Neural crest cell (in vitro differentiated cells): ENCODE data around the gene ZNF521. TPM values are rescaled to one million over a fixed set of nuclear protein-coding genes. Genes with fewer than 3 reads are reported as not detected.

Experiments used
- DNase-seq: peaks from one replicate; pipeline ENCODE4 v3.0.0; 2021; ENCODE audit warnings: low read depth, mixed read lengths, low spot score
- H3K27ac Mint-ChIP-seq: one replicate; pipeline ENCODE4 v1.8.0; 2021; ENCODE audit warnings: mild to moderate bottlenecking, mixed read lengths; ENCODE audit not compliant: unreplicated experiment
- H3K27me3 Mint-ChIP-seq: 2 replicates; pipeline ENCODE4 v1.8.0; 2021; ENCODE audit warnings: low read depth, mild to moderate bottlenecking, mixed read lengths
- H3K36me3 Mint-ChIP-seq: 2 replicates; pipeline ENCODE4 v1.8.0; 2021; ENCODE audit warnings: low read depth, mild to moderate bottlenecking, mixed read lengths
- H3K4me1 Mint-ChIP-seq: 2 replicates; pipeline ENCODE4 v1.8.0; 2021; ENCODE audit warnings: mixed read lengths
- H3K4me3 Mint-ChIP-seq: one replicate; pipeline ENCODE4 v1.8.0; 2021; ENCODE audit warnings: mild to moderate bottlenecking, mixed read lengths
- H3K9me3 Mint-ChIP-seq: 2 replicates; pipeline ENCODE4 v1.8.0; 2021; ENCODE audit warnings: mixed read lengths
- total RNA-seq: library from RNA; stranded (reverse); gene quantifications from 2 replicates; pipeline ENCODE4 v1.2.1, GENCODE V29; 2021
- TF ChIP-seq, protein P1 (sequence below): fragments of 200-600 bp; sonication (generic); conservative IDR thresholded peaks from 2 replicates; pipeline ENCODE4 v1.5.0; 2021; ENCODE audit warnings: antibody characterized with exemption, mild to moderate bottlenecking

Gene ZNF521
- total RNA-seq, 1 donor from 2014 or later = 86.1 TPM

DNA sequence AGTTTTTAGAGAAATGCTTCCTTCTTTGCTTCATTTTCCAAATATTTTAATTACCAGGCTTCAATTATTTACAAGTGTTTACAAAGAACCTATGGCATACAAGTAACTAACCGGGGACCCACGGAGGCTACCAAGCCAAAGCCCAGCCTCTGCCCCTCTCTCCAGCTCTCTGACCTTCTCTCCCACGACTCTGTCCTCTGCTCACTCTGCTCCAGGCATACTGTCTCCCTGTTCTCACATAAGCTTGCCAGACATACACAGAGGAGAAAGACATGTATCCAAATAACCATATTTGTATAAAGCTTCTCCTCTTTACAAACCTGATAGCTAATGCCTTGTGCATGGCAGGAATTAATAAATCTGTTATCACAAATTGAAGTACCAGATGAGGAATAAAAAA lies 141.3 kb downstream of the ZNF521 start:
- Mint-ChIP-seq H3K36me3 (no peaks in the 10 kb centered on the region), H3K9me3 (no peaks in the 10 kb centered on the region), H3K27me3 (no peaks in the 10 kb centered on the region), H3K27ac (no peak overlapping the region), H3K4me1 (peaks cover 8% of the 10 kb centered on the region), H3K4me3 (no peak overlapping the region)
- TF ChIP-seq, protein P1, sequence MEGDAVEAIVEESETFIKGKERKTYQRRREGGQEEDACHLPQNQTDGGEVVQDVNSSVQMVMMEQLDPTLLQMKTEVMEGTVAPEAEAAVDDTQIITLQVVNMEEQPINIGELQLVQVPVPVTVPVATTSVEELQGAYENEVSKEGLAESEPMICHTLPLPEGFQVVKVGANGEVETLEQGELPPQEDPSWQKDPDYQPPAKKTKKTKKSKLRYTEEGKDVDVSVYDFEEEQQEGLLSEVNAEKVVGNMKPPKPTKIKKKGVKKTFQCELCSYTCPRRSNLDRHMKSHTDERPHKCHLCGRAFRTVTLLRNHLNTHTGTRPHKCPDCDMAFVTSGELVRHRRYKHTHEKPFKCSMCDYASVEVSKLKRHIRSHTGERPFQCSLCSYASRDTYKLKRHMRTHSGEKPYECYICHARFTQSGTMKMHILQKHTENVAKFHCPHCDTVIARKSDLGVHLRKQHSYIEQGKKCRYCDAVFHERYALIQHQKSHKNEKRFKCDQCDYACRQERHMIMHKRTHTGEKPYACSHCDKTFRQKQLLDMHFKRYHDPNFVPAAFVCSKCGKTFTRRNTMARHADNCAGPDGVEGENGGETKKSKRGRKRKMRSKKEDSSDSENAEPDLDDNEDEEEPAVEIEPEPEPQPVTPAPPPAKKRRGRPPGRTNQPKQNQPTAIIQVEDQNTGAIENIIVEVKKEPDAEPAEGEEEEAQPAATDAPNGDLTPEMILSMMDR = no peak
- no peak for DNase-seq

DNA sequence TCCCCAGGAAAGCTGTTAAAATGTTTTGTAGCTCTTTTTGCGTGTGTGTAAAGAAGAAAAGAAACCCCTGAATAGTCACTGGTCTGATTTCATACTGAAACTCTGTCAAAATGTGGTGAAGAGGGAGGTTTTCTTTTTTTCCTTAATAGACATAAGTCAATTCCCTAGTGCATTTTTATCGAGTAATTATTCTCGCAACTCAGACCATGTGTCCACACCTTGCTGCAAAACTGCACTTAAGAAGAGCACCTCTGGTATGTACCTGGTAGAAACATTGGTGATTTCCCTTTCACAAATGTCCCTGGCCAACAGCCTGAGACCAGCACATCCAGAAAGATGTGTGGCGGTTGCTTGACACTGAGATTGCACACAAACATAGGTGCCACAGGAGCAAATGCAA lies 159.9 kb downstream of the ZNF521 start:
- H3K9me3 Mint-ChIP-seq = no peaks in the 10 kb centered on the region
- peaks cover 36% of the 10 kb centered on the region for H3K4me1 Mint-ChIP-seq
- H3K36me3 Mint-ChIP-seq = no peaks in the 10 kb centered on the region
- DNase-seq = no peak
- no peaks in the 10 kb centered on the region for H3K27me3 Mint-ChIP-seq
- no peak overlapping the region for H3K4me3 Mint-ChIP-seq
- TF ChIP-seq, protein P1 = no peak
- H3K27ac Mint-ChIP-seq = peak overlapping the region; percentile 54

DNA sequence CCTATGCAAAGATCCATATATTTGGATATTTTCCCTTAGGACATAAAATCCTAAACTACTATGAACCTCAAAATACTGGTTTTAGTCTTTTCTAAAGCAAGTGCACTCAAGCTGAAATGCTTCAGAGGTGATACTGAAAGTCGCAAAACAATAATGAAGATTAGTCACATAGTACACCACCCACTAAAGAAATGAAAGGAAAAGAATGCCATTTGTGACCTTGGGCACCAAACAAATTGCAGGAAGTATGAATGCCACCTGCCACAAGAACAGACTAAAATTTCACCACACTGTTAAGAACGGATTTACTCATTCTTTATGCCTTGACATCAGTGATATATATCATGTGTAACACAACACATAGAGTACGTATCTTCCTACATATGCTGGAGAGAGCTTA lies 161.5 kb downstream of the ZNF521 start:
- no peaks in the 10 kb centered on the region for H3K9me3 Mint-ChIP-seq

DNA sequence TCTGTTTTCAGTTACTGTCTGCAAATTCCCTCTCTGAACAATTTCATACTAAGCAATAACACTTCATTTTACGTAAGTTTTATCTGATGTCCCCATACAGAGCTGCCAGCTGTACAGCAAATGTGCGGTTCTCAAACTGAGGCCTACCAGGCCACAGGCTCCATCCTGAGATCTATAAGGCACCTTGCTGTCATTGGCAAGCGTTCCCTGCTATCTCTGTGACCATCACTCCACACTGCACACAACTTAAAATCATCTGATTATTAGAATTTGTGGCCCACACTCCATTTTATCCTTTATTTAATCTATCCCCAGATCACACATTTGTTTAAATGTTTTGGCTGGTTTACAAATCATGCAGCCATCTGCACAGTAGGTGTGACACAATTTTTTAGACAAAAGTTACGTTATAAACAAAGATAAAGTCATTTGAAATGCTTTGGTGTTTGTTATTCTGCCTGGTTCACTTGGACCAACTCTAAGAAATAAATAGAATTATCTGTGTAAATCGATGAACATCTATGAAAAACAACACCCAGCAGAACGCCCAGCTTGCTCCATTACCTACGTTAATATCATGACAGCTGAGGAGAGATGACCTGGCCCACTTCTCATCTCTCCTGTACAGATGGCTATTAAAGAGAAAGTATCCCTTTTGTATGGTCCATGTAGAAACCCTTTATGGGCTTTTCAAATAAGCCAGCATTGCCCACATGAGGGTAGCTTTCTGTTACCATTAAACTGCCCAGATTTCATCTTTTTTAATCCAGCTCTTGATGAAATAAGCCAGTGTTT lies 162.4 kb downstream of the ZNF521 start:
- TF ChIP-seq, protein P1 = no peak
- no peaks in the 10 kb centered on the region for H3K27me3 Mint-ChIP-seq
- no peak overlapping the region for H3K27ac Mint-ChIP-seq
- no peak overlapping the region for H3K4me3 Mint-ChIP-seq
- DNase-seq = no peak
- peaks cover 42% of the 10 kb centered on the region for H3K4me1 Mint-ChIP-seq
- H3K36me3 Mint-ChIP-seq = no peaks in the 10 kb centered on the region
- no peaks in the 10 kb centered on the region for H3K9me3 Mint-ChIP-seq

More for the DNA sequence above, 161.5 kb downstream of the ZNF521 start:
- Mint-ChIP-seq H3K27ac (no peak overlapping the region), H3K4me3 (no peak overlapping the region), H3K36me3 (no peaks in the 10 kb centered on the region), H3K27me3 (no peaks in the 10 kb centered on the region), H3K4me1 (peaks cover 40% of the 10 kb centered on the region)
- DNase-seq = no peak
- TF ChIP-seq, protein P1 = no peak

DNA sequence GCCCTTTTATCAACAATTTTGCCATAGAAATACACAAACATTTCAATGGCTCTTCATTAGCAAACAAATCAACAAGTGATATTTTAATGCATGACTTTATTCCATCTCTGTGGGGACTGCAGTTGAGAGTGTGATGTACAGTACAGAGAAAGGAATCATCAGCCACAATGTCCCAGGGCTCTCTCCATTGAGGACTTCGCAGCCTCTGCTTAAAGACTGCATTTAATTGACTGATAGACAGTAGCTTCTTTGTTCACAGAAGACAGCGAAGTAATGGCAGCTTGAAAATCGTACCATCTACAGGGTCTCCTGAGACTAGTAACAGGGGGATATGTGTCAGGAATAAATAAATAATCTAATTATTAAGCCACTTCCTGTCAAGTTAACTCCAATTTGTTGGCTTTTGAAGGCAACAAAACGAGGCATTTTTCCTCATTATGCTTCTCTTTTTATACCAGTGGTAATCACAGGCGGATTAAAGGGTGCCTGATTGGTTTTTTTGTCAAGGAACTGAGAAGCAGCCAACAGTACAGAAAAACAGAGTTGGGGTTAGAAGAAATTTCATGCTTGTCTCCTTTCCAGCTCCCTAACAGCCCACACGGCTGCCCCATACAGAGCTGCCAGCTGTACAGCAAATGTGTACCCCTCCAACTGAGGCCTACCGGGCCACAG lies 164.3 kb downstream of the ZNF521 start:
- H3K9me3 Mint-ChIP-seq = no peaks in the 10 kb centered on the region
- DNase-seq = no peak
- no peaks in the 10 kb centered on the region for H3K36me3 Mint-ChIP-seq
- TF ChIP-seq, protein P1 = no peak
- no peak overlapping the region for H3K4me3 Mint-ChIP-seq
- H3K27me3 Mint-ChIP-seq = no peaks in the 10 kb centered on the region
- H3K4me1 Mint-ChIP-seq = peaks cover 45% of the 10 kb centered on the region
- H3K27ac Mint-ChIP-seq = peak overlapping the region; percentile 64
